Left renal cortex interstitium (tissue), 4 donors: ENCODE data around the gene CENPW. TPM values are rescaled to one million over a fixed set of nuclear protein-coding genes. Genes with fewer than 3 reads are reported as not detected.

Experiments
- DNase-seq, 4 donors: peaks; one replicate each; pipeline ENCODE4 v3.0.0-alpha.2; 2013; ENCODE audit warnings: low read depth in 4 of 4, low spot score in 2 of 4, missing footprints in 1 of 4
- polyA plus RNA-seq, 4 donors: library from polyadenylated mRNA; unstranded; fragments of 120-200 nt; gene quantifications; one replicate each; pipeline ENCODE4 v1.2.1, GENCODE V29; 2013; ENCODE audit not compliant: insufficient read length in 4 of 4

The CENPW gene
- 10 to 100 TPM; 25.9 to 33.0 (median 28.2) TPM for polyA plus RNA-seq

- peak; percentile 60 to 83 (median 75) for DNase-seq
Observed at GRCh38 chr6:126339796-126340609, at the start of gene CENPW. Gene CENPW (plus strand): TSS chr6:126340115. CDS start chr6:126340274, 159 bp downstream.

- no peak for DNase-seq
Observed at GRCh38 chr6:126293891-126294524, 45.9 kb upstream of the CENPW start.

- DNase-seq = no peak
Observed at GRCh38 chr6:126300126-126300525, 39.8 kb upstream of the CENPW start.

GRCh38 chr6:126300735-126301134, 39.2 kb upstream of the CENPW start:
- DNase-seq = no peak

- no peak for DNase-seq
Observed at GRCh38 chr6:126302191-126302590, 37.7 kb upstream of the CENPW start.

GRCh38 chr6:126307849-126308248, 32.1 kb upstream of the CENPW start:
- DNase-seq = no peak

- DNase-seq = no peak
Observed at GRCh38 chr6:126308362-126308761, 31.6 kb upstream of the CENPW start.

- DNase-seq = no peak
Observed at GRCh38 chr6:126312013-126312665, 27.8 kb upstream of the CENPW start.

GRCh38 chr6:126313941-126314340, 26.0 kb upstream of the CENPW start:
- DNase-seq = no peak

- DNase-seq = no peak
Observed at GRCh38 chr6:126318797-126319196, 21.1 kb upstream of the CENPW start.

- no peak for DNase-seq
Observed at GRCh38 chr6:126333729-126334128, 6.2 kb upstream of the CENPW start.

- no peak for DNase-seq
Observed at GRCh38 chr6:126335210-126335609, 4.7 kb upstream of the CENPW start.

- DNase-seq = no peak
Observed at GRCh38 chr6:126337323-126337722, 2.6 kb upstream of the CENPW start.

- DNase-seq = no peak
Observed at GRCh38 chr6:126341126-126341525, 1.2 kb downstream of the CENPW start.

- no peak for DNase-seq
Observed at GRCh38 chr6:126344181-126344580, 4.3 kb downstream of the CENPW start.

GRCh38 chr6:126351960-126352359, 12.0 kb downstream of the CENPW start:
- no peak for DNase-seq

GRCh38 chr6:126352514-126352913, 12.6 kb downstream of the CENPW start:
- DNase-seq = no peak

GRCh38 chr6:126356526-126356925, 16.6 kb downstream of the CENPW start:
- DNase-seq = no peak

GRCh38 chr6:126359936-126360537, 20.1 kb downstream of the CENPW start:
- DNase-seq = no peak

- DNase-seq = no peak
Observed at GRCh38 chr6:126361832-126362440, 22.0 kb downstream of the CENPW start.

GRCh38 chr6:126367849-126368248, 27.9 kb downstream of the CENPW start:
- DNase-seq = no peak
